Measurements from ENCODE around the gene GADL1. TPM values are rescaled to one million over a fixed set of nuclear protein-coding genes. Genes with fewer than 3 reads are reported as not detected.

Gene GADL1
- total RNA-seq, 1 donor from 2014 or later, result not detected

DNA sequence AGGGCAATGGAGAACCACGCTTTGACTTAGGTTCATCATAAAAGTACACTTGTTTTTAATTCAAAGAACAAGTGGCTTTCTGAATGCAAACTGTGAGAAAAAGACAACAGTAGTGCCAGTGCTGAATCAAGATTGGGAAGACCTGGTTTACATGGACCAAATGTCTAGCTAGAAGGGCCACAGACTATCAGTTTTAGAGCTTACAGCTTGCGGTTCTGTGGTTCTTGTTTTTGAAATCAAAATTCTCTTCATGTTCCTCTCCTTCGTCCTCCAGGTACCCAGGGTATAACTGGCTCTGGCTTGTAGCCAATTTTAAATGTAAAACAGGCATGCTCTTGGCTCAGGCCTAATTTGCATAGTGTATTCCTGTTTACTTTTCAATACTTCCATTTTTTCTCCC lies 163.5 kb downstream of the GADL1 start:
- Mint-ChIP-seq H3K4me3 (ENCODE audit: unreplicated experiment) (no peak overlapping the region), H3K36me3 (ENCODE audit: unreplicated experiment) (no peaks in the 10 kb centered on the region), H3K27ac (ENCODE audit: unreplicated experiment) (no peak overlapping the region), H3K27me3 (ENCODE audit: unreplicated experiment) (no peaks in the 10 kb centered on the region), H3K4me1 (ENCODE audit: low read depth, unreplicated experiment) (no peaks in the 10 kb centered on the region), H3K9me3 (ENCODE audit: unreplicated experiment) (no peaks in the 10 kb centered on the region)
- TF ChIP-seq, protein P1, sequence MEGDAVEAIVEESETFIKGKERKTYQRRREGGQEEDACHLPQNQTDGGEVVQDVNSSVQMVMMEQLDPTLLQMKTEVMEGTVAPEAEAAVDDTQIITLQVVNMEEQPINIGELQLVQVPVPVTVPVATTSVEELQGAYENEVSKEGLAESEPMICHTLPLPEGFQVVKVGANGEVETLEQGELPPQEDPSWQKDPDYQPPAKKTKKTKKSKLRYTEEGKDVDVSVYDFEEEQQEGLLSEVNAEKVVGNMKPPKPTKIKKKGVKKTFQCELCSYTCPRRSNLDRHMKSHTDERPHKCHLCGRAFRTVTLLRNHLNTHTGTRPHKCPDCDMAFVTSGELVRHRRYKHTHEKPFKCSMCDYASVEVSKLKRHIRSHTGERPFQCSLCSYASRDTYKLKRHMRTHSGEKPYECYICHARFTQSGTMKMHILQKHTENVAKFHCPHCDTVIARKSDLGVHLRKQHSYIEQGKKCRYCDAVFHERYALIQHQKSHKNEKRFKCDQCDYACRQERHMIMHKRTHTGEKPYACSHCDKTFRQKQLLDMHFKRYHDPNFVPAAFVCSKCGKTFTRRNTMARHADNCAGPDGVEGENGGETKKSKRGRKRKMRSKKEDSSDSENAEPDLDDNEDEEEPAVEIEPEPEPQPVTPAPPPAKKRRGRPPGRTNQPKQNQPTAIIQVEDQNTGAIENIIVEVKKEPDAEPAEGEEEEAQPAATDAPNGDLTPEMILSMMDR (IDR thresholded peaks at IDR 0.05; ENCODE audit: partially characterized antibody, unreplicated experiment), result no peak
- DNase-seq, result no peak

DNA sequence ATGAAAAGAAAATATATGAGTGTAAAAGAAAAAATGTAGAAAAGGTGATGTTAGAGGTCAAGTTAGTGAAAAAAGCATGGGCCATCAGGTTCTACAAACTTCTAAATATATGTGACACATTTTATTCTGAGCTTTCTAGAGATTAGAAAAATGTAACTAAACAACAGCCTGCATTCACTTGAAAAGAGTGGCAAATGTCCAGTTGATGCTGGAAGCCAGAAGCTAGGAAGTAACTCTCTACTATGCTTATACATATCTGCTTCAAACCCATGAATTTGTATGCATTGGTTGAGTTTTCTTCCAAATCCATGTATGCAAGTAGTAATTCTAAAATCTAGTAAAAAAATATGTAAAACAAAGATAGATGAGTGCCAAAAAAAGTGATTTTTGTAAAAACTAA lies 164.5 kb downstream of the GADL1 start:
- no peaks in the 10 kb centered on the region for H3K36me3 Mint-ChIP-seq (ENCODE audit: unreplicated experiment)
- DNase-seq, result no peak
- H3K27ac Mint-ChIP-seq (ENCODE audit: unreplicated experiment), result no peak overlapping the region
- no peaks in the 10 kb centered on the region for H3K4me1 Mint-ChIP-seq (ENCODE audit: low read depth, unreplicated experiment)
- H3K9me3 Mint-ChIP-seq (ENCODE audit: unreplicated experiment), result no peaks in the 10 kb centered on the region
- H3K27me3 Mint-ChIP-seq (ENCODE audit: unreplicated experiment), result no peaks in the 10 kb centered on the region
- no peak overlapping the region for H3K4me3 Mint-ChIP-seq (ENCODE audit: unreplicated experiment)
- TF ChIP-seq, protein P1 (IDR thresholded peaks at IDR 0.05; ENCODE audit: partially characterized antibody, unreplicated experiment), result no peak

DNA sequence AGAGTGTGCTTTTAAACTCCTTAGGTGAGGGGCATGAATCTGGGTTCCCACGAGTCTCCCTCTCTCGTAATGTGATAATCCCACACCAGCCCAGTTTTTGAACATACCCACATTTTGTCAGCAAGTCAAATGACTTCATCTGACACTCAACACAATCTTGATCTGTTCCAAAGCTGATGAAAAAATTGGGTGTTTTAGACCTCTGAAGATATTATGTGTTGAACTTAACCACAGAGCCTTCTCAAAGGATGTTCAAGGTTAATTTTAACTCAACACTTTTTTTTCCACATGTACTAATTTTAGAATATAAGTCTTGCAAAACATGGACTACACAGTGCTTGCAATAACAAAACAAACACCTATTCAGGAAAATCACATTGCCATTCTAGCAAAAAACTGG lies 164.9 kb downstream of the GADL1 start:
- no peaks in the 10 kb centered on the region for H3K36me3 Mint-ChIP-seq (ENCODE audit: unreplicated experiment)
- DNase-seq, result no peak
- no peak overlapping the region for H3K27ac Mint-ChIP-seq (ENCODE audit: unreplicated experiment)
- H3K27me3 Mint-ChIP-seq (ENCODE audit: unreplicated experiment), result no peaks in the 10 kb centered on the region
- TF ChIP-seq, protein P1 (IDR thresholded peaks at IDR 0.05; ENCODE audit: partially characterized antibody, unreplicated experiment), result no peak
- H3K9me3 Mint-ChIP-seq (ENCODE audit: unreplicated experiment), result no peaks in the 10 kb centered on the region
- H3K4me3 Mint-ChIP-seq (ENCODE audit: unreplicated experiment), result no peak overlapping the region
- no peaks in the 10 kb centered on the region for H3K4me1 Mint-ChIP-seq (ENCODE audit: low read depth, unreplicated experiment)

DNA sequence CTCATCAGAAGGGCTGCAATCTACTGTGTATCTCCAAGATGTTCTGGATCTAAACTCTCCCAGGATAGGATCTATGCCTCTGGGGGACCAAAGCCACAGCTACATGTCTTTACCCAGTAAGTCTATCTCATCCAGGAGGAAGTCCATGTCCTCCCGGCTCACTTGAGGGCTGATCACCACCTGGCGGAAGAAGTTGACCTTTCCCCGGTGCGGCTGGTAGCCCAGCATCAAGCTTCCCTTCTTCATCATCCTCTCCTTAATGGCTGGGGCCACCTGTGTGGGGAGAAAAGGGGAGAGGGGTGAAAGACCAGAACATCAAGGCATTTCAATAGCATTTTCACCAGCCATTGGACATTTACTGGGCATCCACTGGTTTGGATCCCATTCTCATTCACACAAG lies 166.3 kb downstream of the GADL1 start:
- Mint-ChIP-seq H3K36me3 (ENCODE audit: unreplicated experiment) (no peaks in the 10 kb centered on the region), H3K9me3 (ENCODE audit: unreplicated experiment) (no peaks in the 10 kb centered on the region), H3K4me1 (ENCODE audit: low read depth, unreplicated experiment) (no peaks in the 10 kb centered on the region), H3K4me3 (ENCODE audit: unreplicated experiment) (no peak overlapping the region), H3K27me3 (ENCODE audit: unreplicated experiment) (no peaks in the 10 kb centered on the region), H3K27ac (ENCODE audit: unreplicated experiment) (no peak overlapping the region)
- TF ChIP-seq, protein P1 (IDR thresholded peaks at IDR 0.05; ENCODE audit: partially characterized antibody, unreplicated experiment), result no peak
- DNase-seq, result no peak

DNA sequence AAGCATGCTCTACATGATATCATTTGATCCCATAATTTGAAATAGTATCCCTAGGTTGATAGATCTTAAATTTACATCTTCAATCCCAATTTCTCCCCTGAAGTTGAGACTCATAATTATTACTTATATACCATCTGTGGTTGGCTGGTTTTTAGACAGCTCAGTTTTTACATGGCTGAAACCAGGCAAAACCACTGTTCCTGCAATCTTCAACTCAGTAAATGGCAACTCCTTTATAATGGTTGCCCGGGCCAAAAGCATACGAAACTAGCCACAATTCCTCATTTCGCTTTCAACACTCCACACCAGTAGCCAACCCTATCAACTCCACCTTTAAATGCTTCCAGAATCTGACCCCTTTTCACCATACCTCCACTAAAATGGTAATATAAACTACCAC lies 169.6 kb downstream of the GADL1 start:
- no peak overlapping the region for H3K27ac Mint-ChIP-seq (ENCODE audit: unreplicated experiment)
- no peak overlapping the region for H3K4me3 Mint-ChIP-seq (ENCODE audit: unreplicated experiment)
- no peak for DNase-seq
- no peaks in the 10 kb centered on the region for H3K36me3 Mint-ChIP-seq (ENCODE audit: unreplicated experiment)
- no peaks in the 10 kb centered on the region for H3K4me1 Mint-ChIP-seq (ENCODE audit: low read depth, unreplicated experiment)
- H3K27me3 Mint-ChIP-seq (ENCODE audit: unreplicated experiment), result no peaks in the 10 kb centered on the region
- no peaks in the 10 kb centered on the region for H3K9me3 Mint-ChIP-seq (ENCODE audit: unreplicated experiment)
- TF ChIP-seq, protein P1 (IDR thresholded peaks at IDR 0.05; ENCODE audit: partially characterized antibody, unreplicated experiment), result no peak
